ENCODE measurements around the gene NIF3L1. TPM values are rescaled to one million over a fixed set of nuclear protein-coding genes. Genes with fewer than 3 reads are reported as not detected.
"Not testable (repeated sequence)": the region's sequence is repeated elsewhere in the genome, so short reads cannot be mapped to it uniquely, and the experiment has no call there.

NIF3L1 gene
- polyA plus RNA-seq, 1 experiment: 38.7 TPM

- TF ChIP-seq CTCF (IDR thresholded peaks at IDR 0.05; ENCODE audit: low read depth, low read length): no peak
- Histone ChIP-seq H3K4me3 (ENCODE audit: low read depth, low read length) (no peak overlapping the region), H3K27ac (ENCODE audit: low read depth, low read length) (no peak overlapping the region), H3K9me3 (ENCODE audit: control insufficient read depth, insufficient read depth, low read length) (no peaks in the 10 kb centered on the region), H3K27me3 (ENCODE audit: control insufficient read depth, insufficient read depth, low read length) (no peaks in the 10 kb centered on the region)
- POLR2A ChIA-PET: no interaction called here
- DNase-seq (ENCODE audit: low read depth, low spot score): no peak
- CTCF ChIA-PET: no interaction called here
Observed at GRCh38 chr2:200869014-200869413, 20.2 kb upstream of the NIF3L1 start.

- CTCF ChIA-PET: no interaction called here
Observed at GRCh38 chr2:200871151-200871550, 18.0 kb upstream of the NIF3L1 start.

GRCh38 chr2:200873560-200873959 lies 15.6 kb upstream of the NIF3L1 start:
- TF ChIP-seq CTCF (IDR thresholded peaks at IDR 0.05; ENCODE audit: low read depth, low read length): no peak
- H3K27ac ChIP-seq (ENCODE audit: low read depth, low read length): no peak overlapping the region
- no peaks in the 10 kb centered on the region for H3K27me3 ChIP-seq (ENCODE audit: control insufficient read depth, insufficient read depth, low read length)
- ChIA-PET CTCF (no interaction called here), POLR2A (no interaction called here)
- DNase-seq (ENCODE audit: low read depth, low spot score): no peak
- no peak overlapping the region for H3K4me3 ChIP-seq (ENCODE audit: low read depth, low read length)
- no peaks in the 10 kb centered on the region for H3K9me3 ChIP-seq (ENCODE audit: control insufficient read depth, insufficient read depth, low read length)

More at GRCh38 chr2:200871151-200871550, 18.0 kb upstream of the NIF3L1 start:
- POLR2A ChIA-PET: no interaction called here
- Histone ChIP-seq H3K9me3 (ENCODE audit: control insufficient read depth, insufficient read depth, low read length) (no peaks in the 10 kb centered on the region), H3K4me3 (ENCODE audit: low read depth, low read length) (no peak overlapping the region), H3K27ac (ENCODE audit: low read depth, low read length) (no peak overlapping the region), H3K27me3 (ENCODE audit: control insufficient read depth, insufficient read depth, low read length) (no peaks in the 10 kb centered on the region)
- DNase-seq (ENCODE audit: low read depth, low spot score): no peak
- TF ChIP-seq CTCF (IDR thresholded peaks at IDR 0.05; ENCODE audit: low read depth, low read length): no peak

GRCh38 chr2:200877443-200877842 lies 11.7 kb upstream of the NIF3L1 start:
- Histone ChIP-seq H3K27ac (ENCODE audit: low read depth, low read length) (no peak overlapping the region), H3K4me3 (ENCODE audit: low read depth, low read length) (no peak overlapping the region), H3K27me3 (ENCODE audit: control insufficient read depth, insufficient read depth, low read length) (no peaks in the 10 kb centered on the region), H3K9me3 (ENCODE audit: control insufficient read depth, insufficient read depth, low read length) (no peaks in the 10 kb centered on the region)
- POLR2A ChIA-PET: interaction anchor here (0.7 kb wide), 1 partner anchor 62 kb away, joined by 4 read pairs; no protein-coding TSS in a partner anchor
- CTCF ChIA-PET: interaction anchor here (0.5 to 1.2 kb wide), 3 partner anchors 24 to 345 kb away, joined by 3 to 4 read pairs (median 3); no protein-coding TSS in a partner anchor
- DNase-seq (ENCODE audit: low read depth, low spot score): no peak
- no peak for TF ChIP-seq CTCF (IDR thresholded peaks at IDR 0.05; ENCODE audit: low read depth, low read length)

- Histone ChIP-seq H3K27ac (ENCODE audit: low read depth, low read length) (no peak overlapping the region), H3K9me3 (ENCODE audit: control insufficient read depth, insufficient read depth, low read length) (no peaks in the 10 kb centered on the region), H3K27me3 (ENCODE audit: control insufficient read depth, insufficient read depth, low read length) (no peaks in the 10 kb centered on the region), H3K4me3 (ENCODE audit: low read depth, low read length) (no peak overlapping the region)
- DNase-seq (ENCODE audit: low read depth, low spot score): no peak
- CTCF ChIA-PET: interaction anchor here (0.7 to 1.2 kb wide), 3 partner anchors 23 to 344 kb away, joined by 3 to 4 read pairs (median 3); no protein-coding TSS in a partner anchor
- POLR2A ChIA-PET: interaction anchor here (0.7 kb wide), 1 partner anchor 63 kb away, joined by 4 read pairs; no protein-coding TSS in a partner anchor
- TF ChIP-seq CTCF (IDR thresholded peaks at IDR 0.05; ENCODE audit: low read depth, low read length): no peak
Observed at GRCh38 chr2:200878289-200878880, 10.8 kb upstream of the NIF3L1 start.

- H3K27me3 ChIP-seq (ENCODE audit: control insufficient read depth, insufficient read depth, low read length); CTCF ChIA-PET; POLR2A ChIA-PET; H3K9me3 ChIP-seq (ENCODE audit: control insufficient read depth, insufficient read depth, low read length); DNase-seq (ENCODE audit: low read depth, low spot score); H3K27ac ChIP-seq (ENCODE audit: low read depth, low read length); H3K4me3 ChIP-seq (ENCODE audit: low read depth, low read length): not testable (repeated sequence)
Observed at GRCh38 chr2:200881715-200882249, 7.4 kb upstream of the NIF3L1 start.
